GM12878 (cell line): ENCODE results near the gene NDUFV1. TPM values are rescaled to one million over a fixed set of nuclear protein-coding genes. Genes with fewer than 3 reads are reported as not detected.
"Not testable (repeated sequence)": the region's sequence is repeated elsewhere in the genome, so short reads cannot be mapped to it uniquely, and the experiment has no call there.

Experiments used
- ATAC-seq: fragments of 200-7000 bp; cut with Tn5 transposase; 3 replicates; pipeline ENCODE4 v1.9.1; 2020; ENCODE audit warnings: mild to moderate bottlenecking, moderate library complexity
- BruUV-seq: library from RNA; stranded (reverse); fragments of 400-500 nt; replicated peaks from 2 replicates; lab custom pipeline; 2021; lab: Mats Ljungman, UMichigan
- CTCF ChIA-PET: fragments of 300-600 bp; sonication (Branson Sonifier 250); formaldehyde crosslinking; extraction: SDS; loops from one replicate; lab custom pipeline; 2021; ENCODE audit warnings: inconsistent platforms; lab: Yijun Ruan, JAX
- POLR2A ChIA-PET: fragments of 350-600 bp; formaldehyde crosslinking; extraction: SDS; loops from one replicate; lab custom pipeline; 2021; ENCODE audit warnings: inconsistent platforms; lab: Charles Lee
- RAD21 ChIA-PET: fragments of 300-600 bp; sonication (Branson Sonifier 250); formaldehyde crosslinking; loops from one replicate; lab custom pipeline; 2023; ENCODE audit warnings: antibody characterized with exemption; ENCODE audit not compliant: unreplicated experiment; lab: Charles Lee
- SMC1A ChIA-PET: fragments of 300-600 bp; sonication (Branson Sonifier 250); formaldehyde crosslinking; loops from one replicate; lab custom pipeline; 2023; ENCODE audit not compliant: unreplicated experiment, uncharacterized antibody; lab: Charles Lee
- DNase-seq: peaks from one replicate; pipeline ENCODE4 v3.0.0-alpha.2; 2011; ENCODE audit warnings: low read depth, low spot score
- FAIRE-seq: peaks from 3 replicates; lab custom pipeline; 2011; peaks lifted over from hg19 to GRCh38; lab: Jason Lieb, UNC
- H2AFZ ChIP-seq: 2 replicates; pipeline ENCODE4 v1.6.0; 2011; ENCODE audit warnings: low read depth, low read length, control low read depth; ENCODE audit not compliant: control insufficient read depth
- H3K27ac ChIP-seq: 2 replicates; pipeline ENCODE4 v1.5.1; 2011; ENCODE audit warnings: control low read depth; ENCODE audit not compliant: control insufficient read depth, insufficient read depth
- H3K27me3 ChIP-seq, 2 experiments: replicated peaks in 1 of 2; 2 replicates each; pipeline versions ENCODE4 v1.6.0 to v1.6.1; 2011; ENCODE audit warnings: low read length in 1 of 2; ENCODE audit not compliant: control insufficient read depth in 2 of 2, insufficient read depth in 2 of 2
- H3K36me3 ChIP-seq, 2 experiments: 2 replicates each; pipeline ENCODE4 v1.5.1; 2011; ENCODE audit warnings: low read length in 1 of 2; ENCODE audit not compliant: control insufficient read depth in 2 of 2, insufficient read depth in 2 of 2
- H3K4me1 ChIP-seq: 2 replicates; pipeline ENCODE4 v1.6.1; 2011; ENCODE audit warnings: mild to moderate bottlenecking, low read length, moderate library complexity, mixed read lengths; ENCODE audit not compliant: control insufficient read depth, insufficient read depth
- H3K4me2 ChIP-seq: 2 replicates; pipeline ENCODE4 v1.6.0; 2011; ENCODE audit warnings: control low read depth; ENCODE audit not compliant: control insufficient read depth, insufficient read depth
- H3K4me3 ChIP-seq: fragments of 200-600 bp; sonication (generic); 2 replicates; pipeline ENCODE4 v1.5.1; 2016
- H3K79me2 ChIP-seq: 2 replicates; pipeline ENCODE4 v1.6.0; 2011; ENCODE audit warnings: low read length; ENCODE audit not compliant: control insufficient read depth, insufficient read depth
- H3K9ac ChIP-seq: 2 replicates; pipeline ENCODE4 v1.8.0; 2011; ENCODE audit warnings: low read length, control low read depth, mixed read lengths; ENCODE audit not compliant: control insufficient read depth, insufficient read depth
- H3K9me3 ChIP-seq: replicated peaks from 3 replicates; pipeline ENCODE4 v1.5.1; 2011; ENCODE audit warnings: mild to moderate bottlenecking, low read length; ENCODE audit not compliant: control insufficient read depth, insufficient read depth
- H4K20me1 ChIP-seq: 2 replicates; pipeline ENCODE4 v1.6.0; 2011; ENCODE audit not compliant: control insufficient read depth, insufficient read depth
- WGBS: methylation state at CpG from one replicate; pipeline ENCODE4 v1.1.6; 2016; ENCODE audit warnings: low lambda C conversion rate; ENCODE audit not compliant: insufficient replicate concordance, insufficient coverage; ENCODE audit errors: missing lambda C conversion rate; 5-methylcytosine and 5-hydroxymethylcytosine counted together
- in situ Hi-C: fragments of 300-500 bp; cut with MboI; formaldehyde crosslinking; loops from 9 replicates; pipeline ENCODE4 v1.14.3; 2018; ENCODE audit warnings: mixed read lengths
- intact Hi-C: fragments of 100-400 bp; cut with micrococcal nuclease; formaldehyde crosslinking; loops from one replicate; pipeline ENCODE4 v1.14.2; 2022; ENCODE audit not compliant: unreplicated experiment
- polyA plus RNA-seq, 11 experiments: library from polyadenylated mRNA; depleted of rRNA in 4 of 11; unstranded in 6 of 11; stranded (reverse) in 5 of 11; fragments of >200 nt; fragmentation: Nextera tagmentation in 4 of 11; fragmentation: Illumina TruSeq in 1 of 11; extraction: Ambion mirVana in 4 of 11; extraction: Trizol in 1 of 11; gene quantifications; 1 replicate in 1 of 11; 2 replicates in 10 of 11; pipeline versions ENCODE4 v1.2.1 to v1.2.3, GENCODE V29; 2011 to 2016; ENCODE audit warnings: inconsistent platforms in 2 of 11, missing spikeins in 2 of 11, low read depth in 1 of 11
- small RNA-seq: library from RNA; depleted of rRNA; stranded (forward); fragments of <200 nt; gene quantifications from one replicate; pipeline ENCODE3, GENCODE V24; 2014
- total RNA-seq, 4 experiments: library from RNA; depleted of rRNA in 3 of 4; stranded (reverse); fragments of >200 nt in 3 of 4; fragmentation: Illumina TruSeq in 1 of 4; extraction: Trizol in 1 of 4; gene quantifications; 2 replicates each; pipeline versions ENCODE4 v1.2.1 to v1.2.3, GENCODE V29; 2013 to 2021

NDUFV1 gene
- total and polyA plus RNA-seq, 10 of the 15 experiments (the other 5 are each of a cell fraction or from before 2014, with no cell fraction given): 8.2 to 380 (median 231) TPM

- peaks cover 27% of the 10 kb centered on the region for H3K4me1 ChIP-seq
- H3K9ac ChIP-seq, H3K79me2 ChIP-seq, POLR2A ChIA-PET, H2AFZ ChIP-seq, DNase-seq, ATAC-seq, H3K27ac ChIP-seq, H3K36me3 ChIP-seq, H4K20me1 ChIP-seq, H3K27me3 ChIP-seq, in situ Hi-C loops, H3K9me3 ChIP-seq, H3K4me2 ChIP-seq, FAIRE-seq, H3K4me3 ChIP-seq, BruUV-seq, intact Hi-C loops: not testable (repeated sequence)
- CTCF ChIA-PET: interaction anchor here (1.0 to 7.7 kb wide), 4 partner anchors 14 to 88 kb away, joined by 4 to 132 read pairs (median 18); partner anchors contain the start of genes ACY3, NUDT8 and TBX10
- WGBS: 18% methylated on average over 5 of the region's 5 CpGs
- SMC1A ChIA-PET: interaction anchor here (4.1 to 6.3 kb wide), 2 partner anchors 32 to 83 kb away, joined by 21 to 52 read pairs; partner anchors contain the start of gene NUDT8
- RAD21 ChIA-PET: interaction anchor here (1.6 to 3.7 kb wide), 3 partner anchors 14 to 172 kb away, joined by 3 to 49 read pairs (median 29); partner anchors contain the start of gene NUDT8
These were observed 54.0 kb downstream of the NDUFV1 start for GRCh38 chr11:67660752-67661151.

Small RNA genes within 50 kb of the gene (small RNA-seq; reads per million reads assigned to genes)
- gene AP003385.3: not detected

Other genes with a start within 250 kb of the NDUFV1 start
Only the 7 nearest of the 20 such genes appear.
- 36.2 and 45.5 TPM in 2 replicates for gene CDK2AP2, start 98.8 kb upstream of the NDUFV1 start, total RNA-seq (2014; rRNA removed)
- 17.2 and 19.2 TPM in 2 replicates for gene CDK2AP2, start 98.8 kb upstream of the NDUFV1 start, total RNA-seq (2014; rRNA removed; fragmentation: Illumina TruSeq; extraction: Trizol)
- gene CDK2AP2, start 98.8 kb upstream of the NDUFV1 start, total RNA-seq (2021): 58.8 and 60.7 TPM in 2 replicates
- 6.7 and 15.9 TPM in 2 replicates for gene CDK2AP2, start 98.8 kb upstream of the NDUFV1 start, polyA plus RNA-seq (2011; rRNA removed)
- gene CDK2AP2, start 98.8 kb upstream of the NDUFV1 start, polyA plus RNA-seq (2014; fragmentation: Illumina TruSeq; extraction: Trizol): 5.8 and 36.3 TPM in 2 replicates
- 10 to 100 TPM in 1 of 2 experiments, 1 to 10 TPM in 1; 8.0 to 18.0 TPM for gene CDK2AP2, start 98.8 kb upstream of the NDUFV1 start, polyA plus RNA-seq (2014; fragmentation: Nextera tagmentation; extraction: Ambion mirVana)
- gene CDK2AP2, start 98.8 kb upstream of the NDUFV1 start, polyA plus RNA-seq (2014; rRNA removed): 51.4 and 55.4 TPM in 2 replicates
- gene CDK2AP2, start 98.8 kb upstream of the NDUFV1 start, polyA plus RNA-seq (2016; fragmentation: Nextera tagmentation; extraction: Ambion mirVana): 100 to 1,000 TPM; 150 to 177 TPM
- gene CABP2, start 83.5 kb upstream of the NDUFV1 start, total RNA-seq (2014; rRNA removed): not detected in 2 replicates
- not detected in 2 replicates for gene CABP2, start 83.5 kb upstream of the NDUFV1 start, total RNA-seq (2014; rRNA removed; fragmentation: Illumina TruSeq; extraction: Trizol)
- not detected in 2 replicates for gene CABP2, start 83.5 kb upstream of the NDUFV1 start, total RNA-seq (2021)
- gene CABP2, start 83.5 kb upstream of the NDUFV1 start, polyA plus RNA-seq (2011; rRNA removed): not detected in 2 replicates
- not detected in 2 replicates for gene CABP2, start 83.5 kb upstream of the NDUFV1 start, polyA plus RNA-seq (2014; fragmentation: Illumina TruSeq; extraction: Trizol)
- not detected for gene CABP2, start 83.5 kb upstream of the NDUFV1 start, polyA plus RNA-seq (2014; fragmentation: Nextera tagmentation; extraction: Ambion mirVana)
- not detected in 2 replicates for gene CABP2, start 83.5 kb upstream of the NDUFV1 start, polyA plus RNA-seq (2014; rRNA removed)
- gene CABP2, start 83.5 kb upstream of the NDUFV1 start, polyA plus RNA-seq (2016; fragmentation: Nextera tagmentation; extraction: Ambion mirVana): not detected
- gene GSTP1, start 23.1 kb upstream of the NDUFV1 start, total RNA-seq (2014; rRNA removed): 1,623 and 1,788 TPM in 2 replicates
- 587 and 627 TPM in 2 replicates for gene GSTP1, start 23.1 kb upstream of the NDUFV1 start, total RNA-seq (2014; rRNA removed; fragmentation: Illumina TruSeq; extraction: Trizol)
- gene GSTP1, start 23.1 kb upstream of the NDUFV1 start, total RNA-seq (2021): 831 and 852 TPM in 2 replicates
- 511 and 1,079 TPM in 2 replicates for gene GSTP1, start 23.1 kb upstream of the NDUFV1 start, polyA plus RNA-seq (2011; rRNA removed)
- gene GSTP1, start 23.1 kb upstream of the NDUFV1 start, polyA plus RNA-seq (2014; fragmentation: Illumina TruSeq; extraction: Trizol): 158 and 501 TPM in 2 replicates
- gene GSTP1, start 23.1 kb upstream of the NDUFV1 start, polyA plus RNA-seq (2014; fragmentation: Nextera tagmentation; extraction: Ambion mirVana): 100 to 1,000 TPM; 469 to 685 TPM
- 1,173 and 1,340 TPM in 2 replicates for gene GSTP1, start 23.1 kb upstream of the NDUFV1 start, polyA plus RNA-seq (2014; rRNA removed)
- 1,000 to 10,000 TPM; 1,222 to 1,443 TPM for gene GSTP1, start 23.1 kb upstream of the NDUFV1 start, polyA plus RNA-seq (2016; fragmentation: Nextera tagmentation; extraction: Ambion mirVana)
- gene NUDT8, start 23.0 kb downstream of the NDUFV1 start, total RNA-seq (2014; rRNA removed): 15.9 and 18.2 TPM in 2 replicates
- 3.3 and 4.8 TPM in 2 replicates for gene NUDT8, start 23.0 kb downstream of the NDUFV1 start, total RNA-seq (2014; rRNA removed; fragmentation: Illumina TruSeq; extraction: Trizol)
- 16.5 and 16.9 TPM in 2 replicates for gene NUDT8, start 23.0 kb downstream of the NDUFV1 start, total RNA-seq (2021)
- gene NUDT8, start 23.0 kb downstream of the NDUFV1 start, polyA plus RNA-seq (2011; rRNA removed): 1.6 and 3.7 TPM in 2 replicates
- 0.30 and 2.9 TPM in 2 replicates for gene NUDT8, start 23.0 kb downstream of the NDUFV1 start, polyA plus RNA-seq (2014; fragmentation: Illumina TruSeq; extraction: Trizol)
- gene NUDT8, start 23.0 kb downstream of the NDUFV1 start, polyA plus RNA-seq (2014; fragmentation: Nextera tagmentation; extraction: Ambion mirVana): 1 to 10 TPM in 1 of 2 experiments, under 1 TPM in 1; 0.32 to 1.1 TPM
- 14.9 and 18.8 TPM in 2 replicates for gene NUDT8, start 23.0 kb downstream of the NDUFV1 start, polyA plus RNA-seq (2014; rRNA removed)
- gene NUDT8, start 23.0 kb downstream of the NDUFV1 start, polyA plus RNA-seq (2016; fragmentation: Nextera tagmentation; extraction: Ambion mirVana): 10 to 100 TPM; 16.9 to 17.7 TPM
- gene TBX10, start 32.8 kb downstream of the NDUFV1 start, total RNA-seq (2014; rRNA removed): 0.22 and 0.23 TPM in 2 replicates
- 0.18 TPM in 1 of 2 replicates, not detected in the other for gene TBX10, start 32.8 kb downstream of the NDUFV1 start, total RNA-seq (2014; rRNA removed; fragmentation: Illumina TruSeq; extraction: Trizol)
- 0.16 and 0.26 TPM in 2 replicates for gene TBX10, start 32.8 kb downstream of the NDUFV1 start, total RNA-seq (2021)
- not detected in 2 replicates for gene TBX10, start 32.8 kb downstream of the NDUFV1 start, polyA plus RNA-seq (2011; rRNA removed)
- gene TBX10, start 32.8 kb downstream of the NDUFV1 start, polyA plus RNA-seq (2014; fragmentation: Illumina TruSeq; extraction: Trizol): 0.10 and 0.16 TPM in 2 replicates
- not detected for gene TBX10, start 32.8 kb downstream of the NDUFV1 start, polyA plus RNA-seq (2014; fragmentation: Nextera tagmentation; extraction: Ambion mirVana)
- 0.15 and 0.44 TPM in 2 replicates for gene TBX10, start 32.8 kb downstream of the NDUFV1 start, polyA plus RNA-seq (2014; rRNA removed)
- gene TBX10, start 32.8 kb downstream of the NDUFV1 start, polyA plus RNA-seq (2016; fragmentation: Nextera tagmentation; extraction: Ambion mirVana): under 1 TPM in 1 of 2 experiments, not detected in 1; 0.17 TPM
- gene ACY3, start 43.8 kb downstream of the NDUFV1 start, total RNA-seq (2014; rRNA removed): 20.2 and 27.8 TPM in 2 replicates
- 12.2 and 12.8 TPM in 2 replicates for gene ACY3, start 43.8 kb downstream of the NDUFV1 start, total RNA-seq (2014; rRNA removed; fragmentation: Illumina TruSeq; extraction: Trizol)
- 23.5 and 24.3 TPM in 2 replicates for gene ACY3, start 43.8 kb downstream of the NDUFV1 start, total RNA-seq (2021)
- gene ACY3, start 43.8 kb downstream of the NDUFV1 start, polyA plus RNA-seq (2011; rRNA removed): 0.33 and 0.83 TPM in 2 replicates
- 6.3 and 17.8 TPM in 2 replicates for gene ACY3, start 43.8 kb downstream of the NDUFV1 start, polyA plus RNA-seq (2014; fragmentation: Illumina TruSeq; extraction: Trizol)
- gene ACY3, start 43.8 kb downstream of the NDUFV1 start, polyA plus RNA-seq (2014; fragmentation: Nextera tagmentation; extraction: Ambion mirVana): 10 to 100 TPM; 13.1 to 14.4 TPM
- 30.7 and 36.1 TPM in 2 replicates for gene ACY3, start 43.8 kb downstream of the NDUFV1 start, polyA plus RNA-seq (2014; rRNA removed)
- 10 to 100 TPM; 16.8 to 22.4 TPM for gene ACY3, start 43.8 kb downstream of the NDUFV1 start, polyA plus RNA-seq (2016; fragmentation: Nextera tagmentation; extraction: Ambion mirVana)
- 0.16 and 0.17 TPM in 2 replicates for gene ALDH3B2, start 67.7 kb downstream of the NDUFV1 start, total RNA-seq (2014; rRNA removed)
- gene ALDH3B2, start 67.7 kb downstream of the NDUFV1 start, total RNA-seq (2014; rRNA removed; fragmentation: Illumina TruSeq; extraction: Trizol): not detected in 2 replicates
- gene ALDH3B2, start 67.7 kb downstream of the NDUFV1 start, total RNA-seq (2021): not detected in 2 replicates
- not detected in 2 replicates for gene ALDH3B2, start 67.7 kb downstream of the NDUFV1 start, polyA plus RNA-seq (2011; rRNA removed)
- gene ALDH3B2, start 67.7 kb downstream of the NDUFV1 start, polyA plus RNA-seq (2014; fragmentation: Illumina TruSeq; extraction: Trizol): 0.09 TPM in 1 of 2 replicates, not detected in the other
- gene ALDH3B2, start 67.7 kb downstream of the NDUFV1 start, polyA plus RNA-seq (2014; fragmentation: Nextera tagmentation; extraction: Ambion mirVana): not detected
- not detected in 2 replicates for gene ALDH3B2, start 67.7 kb downstream of the NDUFV1 start, polyA plus RNA-seq (2014; rRNA removed)
- not detected for gene ALDH3B2, start 67.7 kb downstream of the NDUFV1 start, polyA plus RNA-seq (2016; fragmentation: Nextera tagmentation; extraction: Ambion mirVana)